ENCODE data around the gene MYOF.

Gene MYOF

DNA sequence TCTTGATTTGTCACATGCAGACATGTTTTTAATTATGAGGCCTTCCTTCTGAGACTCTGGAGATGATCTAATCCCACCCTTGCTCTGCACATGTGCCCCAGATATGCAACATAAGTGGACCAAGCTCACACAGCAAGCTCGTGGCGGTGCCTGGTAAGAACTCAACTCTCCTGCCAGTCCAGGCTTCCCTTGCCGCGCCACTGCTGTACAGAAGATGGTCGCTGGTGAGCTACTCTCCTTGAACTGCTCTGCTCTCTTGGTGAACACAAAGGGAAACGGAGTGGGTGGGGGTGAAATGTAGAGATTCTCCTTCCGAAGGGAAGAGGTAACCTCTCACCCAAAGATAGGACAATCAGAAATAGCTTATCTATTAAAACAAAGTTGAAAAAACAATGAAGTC is 25.7 kb downstream of the MYOF start:
- no peak overlapping the region for H3K4me3 ChIP-seq (ENCODE audit: low read length in 2 of 2)
- no peak overlapping the region for H3K9ac ChIP-seq (ENCODE audit: low read length in 2 of 2)
- H3K27ac ChIP-seq (ENCODE audit: low read length) = no peak overlapping the region
- peaks cover 45% of the 10 kb centered on the region for H3K4me1 ChIP-seq (ENCODE audit: control insufficient read depth, insufficient read depth, low read length)
- H3K27me3 ChIP-seq (ENCODE audit: control insufficient read depth in 1 of 2, insufficient read depth in 2 of 2, low read length in 2 of 2) = no peaks in the 10 kb centered on the region
- peaks cover 12 to 19% of the 10 kb centered on the region in 2 donors for H3K36me3 ChIP-seq (ENCODE audit: control insufficient read depth in 2 of 2, insufficient read depth in 2 of 2, low read length in 2 of 2)
- H3K9me3 ChIP-seq (ENCODE audit: control insufficient read depth in 2 of 2, low read length in 2 of 2) = no peaks in the 10 kb centered on the region

DNA sequence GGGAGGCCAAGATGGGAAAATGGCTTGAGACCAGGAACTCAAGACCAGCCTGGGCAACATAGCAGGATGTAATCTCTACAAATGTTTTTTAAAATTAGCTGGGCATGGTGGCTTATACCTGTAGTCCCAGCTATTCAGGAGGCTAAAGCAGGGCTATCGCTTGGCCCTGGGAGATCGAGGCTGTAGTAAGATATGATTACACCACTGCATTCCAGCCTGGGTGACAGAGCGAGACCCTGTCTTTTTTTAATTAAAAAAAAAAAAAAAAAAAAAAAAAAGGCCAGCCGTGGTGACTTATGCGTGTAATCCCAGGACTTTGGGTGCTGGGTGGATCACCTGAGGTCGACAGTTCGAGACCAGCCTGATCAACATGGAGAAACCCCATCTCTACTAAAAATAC is 27.4 kb downstream of the MYOF start:
- Histone ChIP-seq H3K36me3 (ENCODE audit: control insufficient read depth in 2 of 2, insufficient read depth in 2 of 2, low read length in 2 of 2) (peaks cover 19 to 26% of the 10 kb centered on the region in 2 donors), H3K27me3 (ENCODE audit: control insufficient read depth in 1 of 2, insufficient read depth in 2 of 2, low read length in 2 of 2) (no peaks in the 10 kb centered on the region), H3K4me1 (ENCODE audit: control insufficient read depth, insufficient read depth, low read length) (peaks cover 36% of the 10 kb centered on the region), H3K9me3 (ENCODE audit: control insufficient read depth in 2 of 2, low read length in 2 of 2) (no peaks in the 10 kb centered on the region), H3K4me3 (ENCODE audit: low read length in 2 of 2) (no peak overlapping the region), H3K27ac (ENCODE audit: low read length) (no peak overlapping the region), H3K9ac (ENCODE audit: low read length in 2 of 2) (no peak overlapping the region)

DNA sequence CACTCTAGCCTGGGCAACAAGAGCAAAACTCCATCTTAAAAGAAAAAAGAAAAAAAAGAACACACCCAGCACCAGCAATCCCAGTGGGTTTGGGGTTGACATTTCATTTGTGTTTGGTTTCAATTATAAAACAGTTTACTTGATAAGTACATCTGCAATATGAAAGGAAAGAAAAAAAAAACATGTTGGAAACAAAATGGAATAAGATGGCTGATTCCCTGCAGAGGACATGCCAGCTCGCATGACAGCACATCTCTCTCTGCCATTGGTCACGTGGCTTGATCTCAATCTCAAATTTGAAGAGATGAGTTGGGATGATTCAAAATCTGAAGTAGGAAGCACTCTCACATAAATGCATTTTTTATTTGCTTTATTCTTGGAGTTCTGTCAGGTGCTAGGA is 28.0 kb downstream of the MYOF start:
- Histone ChIP-seq H3K36me3 (ENCODE audit: control insufficient read depth in 2 of 2, insufficient read depth in 2 of 2, low read length in 2 of 2) (peaks cover 21 to 26% of the 10 kb centered on the region in 2 donors), H3K4me1 (ENCODE audit: control insufficient read depth, insufficient read depth, low read length) (peaks cover 30% of the 10 kb centered on the region), H3K27ac (ENCODE audit: low read length) (no peak overlapping the region), H3K4me3 (ENCODE audit: low read length in 2 of 2) (no peak overlapping the region), H3K27me3 (ENCODE audit: control insufficient read depth in 1 of 2, insufficient read depth in 2 of 2, low read length in 2 of 2) (no peaks in the 10 kb centered on the region), H3K9ac (ENCODE audit: low read length in 2 of 2) (no peak overlapping the region), H3K9me3 (ENCODE audit: control insufficient read depth in 2 of 2, low read length in 2 of 2) (no peaks in the 10 kb centered on the region)

DNA sequence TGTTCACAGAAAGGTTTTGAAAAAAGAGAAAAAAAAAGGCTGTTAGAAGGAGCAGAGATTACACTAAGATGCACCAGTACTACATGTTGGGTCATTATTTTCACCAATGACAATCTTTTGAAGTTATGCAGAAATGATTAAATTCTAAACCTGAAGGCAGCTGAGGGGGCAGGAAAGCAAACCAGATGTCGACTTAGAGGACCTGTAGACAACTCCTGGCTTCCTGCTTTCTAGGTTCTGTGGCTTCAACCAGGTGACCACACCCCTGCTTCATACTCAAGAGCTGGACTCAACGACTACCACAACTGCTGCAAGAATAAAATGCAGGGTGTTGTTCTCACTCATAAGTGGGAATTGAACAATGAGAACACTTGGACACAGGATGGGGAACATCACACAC is 30.0 kb downstream of the MYOF start:
- Histone ChIP-seq H3K27me3 (ENCODE audit: control insufficient read depth in 1 of 2, insufficient read depth in 2 of 2, low read length in 2 of 2) (no peaks in the 10 kb centered on the region), H3K36me3 (ENCODE audit: control insufficient read depth in 2 of 2, insufficient read depth in 2 of 2, low read length in 2 of 2) (peaks cover 28 to 29% of the 10 kb centered on the region in 2 donors), H3K27ac (ENCODE audit: low read length) (no peak overlapping the region), H3K9ac (ENCODE audit: low read length in 2 of 2) (no peak overlapping the region), H3K4me1 (ENCODE audit: control insufficient read depth, insufficient read depth, low read length) (peaks cover 12% of the 10 kb centered on the region), H3K9me3 (ENCODE audit: control insufficient read depth in 2 of 2, low read length in 2 of 2) (no peaks in the 10 kb centered on the region), H3K4me3 (ENCODE audit: low read length in 2 of 2) (no peak overlapping the region)

DNA sequence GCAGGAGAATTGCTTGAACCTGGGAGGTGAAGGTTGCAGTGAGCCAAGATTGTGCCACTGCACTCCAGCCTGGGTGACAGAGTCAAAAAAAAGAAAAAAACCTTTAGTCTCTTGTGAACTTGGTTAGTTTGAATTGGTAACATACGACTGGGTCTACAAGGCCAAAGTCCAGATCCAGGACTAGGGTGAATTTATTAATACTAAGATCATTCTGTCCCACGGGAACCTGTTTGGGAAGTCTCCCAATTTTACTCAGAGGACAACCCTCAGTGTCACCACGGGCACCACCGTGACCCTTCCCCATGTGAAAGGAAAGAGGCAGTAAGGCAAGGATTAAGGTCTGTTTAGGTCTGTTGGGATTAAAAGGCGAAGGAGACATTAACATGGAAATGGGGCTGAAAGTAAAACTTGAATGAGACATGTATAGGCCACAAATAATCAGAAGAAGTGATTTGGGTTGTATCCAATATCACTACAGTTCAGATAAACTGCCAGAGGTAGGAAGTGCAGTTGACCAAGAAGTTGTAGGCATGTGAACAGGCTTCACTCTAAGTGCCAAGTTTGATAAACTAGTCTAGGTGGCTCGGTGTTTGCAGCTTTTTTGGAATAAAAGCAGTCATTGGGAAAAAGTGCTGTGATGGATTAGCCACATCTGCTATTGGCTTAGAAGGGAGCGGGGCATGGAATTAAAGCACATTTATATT is 30.7 kb downstream of the MYOF start:
- no peak overlapping the region for H3K9ac ChIP-seq (ENCODE audit: low read length in 2 of 2)
- H3K4me1 ChIP-seq (ENCODE audit: control insufficient read depth, insufficient read depth, low read length) = peaks cover 10% of the 10 kb centered on the region
- peaks cover 27 to 28% of the 10 kb centered on the region in 2 donors for H3K36me3 ChIP-seq (ENCODE audit: control insufficient read depth in 2 of 2, insufficient read depth in 2 of 2, low read length in 2 of 2)
- no peaks in the 10 kb centered on the region for H3K27me3 ChIP-seq (ENCODE audit: control insufficient read depth in 1 of 2, insufficient read depth in 2 of 2, low read length in 2 of 2)
- no peaks in the 10 kb centered on the region for H3K9me3 ChIP-seq (ENCODE audit: control insufficient read depth in 2 of 2, low read length in 2 of 2)
- no peak overlapping the region for H3K4me3 ChIP-seq (ENCODE audit: low read length in 2 of 2)
- no peak overlapping the region for H3K27ac ChIP-seq (ENCODE audit: low read length)

DNA sequence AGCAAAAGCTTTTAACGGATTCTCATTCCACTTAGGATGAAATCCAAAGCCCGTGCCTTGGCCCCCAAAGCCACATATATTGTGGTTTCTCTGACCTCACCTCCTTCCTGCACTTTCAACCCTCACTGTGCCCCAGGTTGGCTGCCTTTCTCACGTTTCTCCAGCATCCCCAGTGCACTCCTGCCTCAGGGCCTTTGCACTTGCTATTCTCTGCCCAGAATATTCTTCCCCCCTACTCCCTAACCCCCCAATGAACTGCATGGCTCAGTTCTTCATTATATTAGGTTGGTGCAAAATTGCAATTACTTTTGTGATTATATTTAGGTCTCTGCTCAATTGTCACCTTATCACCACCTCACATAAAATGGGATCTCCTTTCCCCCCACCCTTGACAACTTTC is 34.2 kb downstream of the MYOF start:
- H3K27ac ChIP-seq (ENCODE audit: low read length) = no peak overlapping the region
- H3K9ac ChIP-seq (ENCODE audit: low read length in 2 of 2) = no peak overlapping the region
- no peak overlapping the region for H3K4me3 ChIP-seq (ENCODE audit: low read length in 2 of 2)
- H3K9me3 ChIP-seq (ENCODE audit: control insufficient read depth in 2 of 2, low read length in 2 of 2) = no peaks in the 10 kb centered on the region
- H3K27me3 ChIP-seq (ENCODE audit: control insufficient read depth in 1 of 2, insufficient read depth in 2 of 2, low read length in 2 of 2) = no peaks in the 10 kb centered on the region
- H3K4me1 ChIP-seq (ENCODE audit: control insufficient read depth, insufficient read depth, low read length) = peaks cover 40% of the 10 kb centered on the region
- peaks cover 17 to 22% of the 10 kb centered on the region in 2 donors for H3K36me3 ChIP-seq (ENCODE audit: control insufficient read depth in 2 of 2, insufficient read depth in 2 of 2, low read length in 2 of 2)

DNA sequence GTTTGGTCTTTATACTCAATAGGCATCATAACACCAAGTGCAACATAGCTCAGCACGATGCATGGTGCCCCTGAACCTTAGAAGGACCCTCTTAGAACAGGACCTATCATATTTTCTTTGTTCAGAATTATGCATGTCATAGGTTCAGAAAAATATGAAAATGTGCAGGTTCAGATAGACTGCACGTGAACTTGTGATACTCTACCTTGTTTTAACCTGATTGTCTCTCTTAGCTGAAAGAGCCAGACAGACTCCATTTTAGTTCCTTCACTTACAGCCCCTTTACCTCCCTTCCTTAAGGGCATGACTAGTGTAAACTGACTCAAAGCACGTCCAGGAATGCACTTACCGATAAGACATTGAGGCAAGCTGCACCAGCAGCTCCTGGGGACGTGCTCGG is 35.1 kb downstream of the MYOF start:
- Histone ChIP-seq H3K36me3 (ENCODE audit: control insufficient read depth in 2 of 2, insufficient read depth in 2 of 2, low read length in 2 of 2) (peaks cover 17 to 22% of the 10 kb centered on the region in 2 donors), H3K4me1 (ENCODE audit: control insufficient read depth, insufficient read depth, low read length) (peaks cover 47% of the 10 kb centered on the region), H3K9ac (ENCODE audit: low read length in 2 of 2) (no peak overlapping the region), H3K27ac (ENCODE audit: low read length) (no peak overlapping the region), H3K27me3 (ENCODE audit: control insufficient read depth in 1 of 2, insufficient read depth in 2 of 2, low read length in 2 of 2) (no peaks in the 10 kb centered on the region), H3K4me3 (ENCODE audit: low read length in 2 of 2) (no peak overlapping the region), H3K9me3 (ENCODE audit: control insufficient read depth in 2 of 2, low read length in 2 of 2) (no peaks in the 10 kb centered on the region)

DNA sequence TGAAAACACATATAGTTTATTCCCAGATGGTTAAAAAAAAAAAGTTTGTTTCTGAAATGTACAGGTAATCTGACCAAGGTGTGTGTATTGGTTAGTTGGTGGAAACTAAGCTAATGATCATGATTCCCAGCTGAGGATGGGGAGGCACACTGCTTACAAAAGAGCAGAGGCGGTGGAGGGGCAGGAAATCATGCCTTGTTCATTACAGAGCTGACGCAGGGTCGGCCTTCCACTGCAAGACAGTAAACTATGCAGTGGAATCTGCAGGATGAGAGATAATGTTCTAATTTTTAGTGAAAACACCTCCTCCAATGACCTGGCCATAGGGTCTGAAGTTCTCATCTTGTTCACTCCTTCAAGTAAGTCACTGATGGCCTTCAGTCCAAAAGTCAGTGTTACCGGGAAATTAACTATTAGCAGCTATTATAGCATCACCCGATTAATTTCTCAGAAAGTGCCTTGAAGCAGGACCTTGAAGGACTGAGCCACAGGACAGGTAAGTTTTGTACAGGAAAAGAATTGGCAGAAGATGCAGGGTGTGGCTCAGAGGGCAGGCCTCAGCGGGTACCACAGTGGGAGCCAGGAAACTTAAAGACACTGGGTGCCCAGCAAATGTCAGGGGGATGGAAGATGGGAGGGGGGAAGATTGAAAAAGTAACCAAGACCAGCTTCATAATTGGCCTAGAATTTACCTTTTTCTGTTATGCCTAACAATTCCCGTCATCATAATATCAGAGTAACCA is 36.0 kb downstream of the MYOF start:
- peaks cover 10 to 17% of the 10 kb centered on the region in 2 donors for H3K36me3 ChIP-seq (ENCODE audit: control insufficient read depth in 2 of 2, insufficient read depth in 2 of 2, low read length in 2 of 2)
- no peaks in the 10 kb centered on the region for H3K27me3 ChIP-seq (ENCODE audit: control insufficient read depth in 1 of 2, insufficient read depth in 2 of 2, low read length in 2 of 2)
- H3K4me3 ChIP-seq (ENCODE audit: low read length in 2 of 2) = peak overlapping the region; percentile 37 to 47
- peak overlapping the region; percentile 100 for H3K27ac ChIP-seq (ENCODE audit: low read length)
- peaks cover 43% of the 10 kb centered on the region for H3K4me1 ChIP-seq (ENCODE audit: control insufficient read depth, insufficient read depth, low read length)
- no peaks in the 10 kb centered on the region for H3K9me3 ChIP-seq (ENCODE audit: control insufficient read depth in 2 of 2, low read length in 2 of 2)
- peak overlapping the region; percentile 67 to 74 for H3K9ac ChIP-seq (ENCODE audit: low read length in 2 of 2)

DNA sequence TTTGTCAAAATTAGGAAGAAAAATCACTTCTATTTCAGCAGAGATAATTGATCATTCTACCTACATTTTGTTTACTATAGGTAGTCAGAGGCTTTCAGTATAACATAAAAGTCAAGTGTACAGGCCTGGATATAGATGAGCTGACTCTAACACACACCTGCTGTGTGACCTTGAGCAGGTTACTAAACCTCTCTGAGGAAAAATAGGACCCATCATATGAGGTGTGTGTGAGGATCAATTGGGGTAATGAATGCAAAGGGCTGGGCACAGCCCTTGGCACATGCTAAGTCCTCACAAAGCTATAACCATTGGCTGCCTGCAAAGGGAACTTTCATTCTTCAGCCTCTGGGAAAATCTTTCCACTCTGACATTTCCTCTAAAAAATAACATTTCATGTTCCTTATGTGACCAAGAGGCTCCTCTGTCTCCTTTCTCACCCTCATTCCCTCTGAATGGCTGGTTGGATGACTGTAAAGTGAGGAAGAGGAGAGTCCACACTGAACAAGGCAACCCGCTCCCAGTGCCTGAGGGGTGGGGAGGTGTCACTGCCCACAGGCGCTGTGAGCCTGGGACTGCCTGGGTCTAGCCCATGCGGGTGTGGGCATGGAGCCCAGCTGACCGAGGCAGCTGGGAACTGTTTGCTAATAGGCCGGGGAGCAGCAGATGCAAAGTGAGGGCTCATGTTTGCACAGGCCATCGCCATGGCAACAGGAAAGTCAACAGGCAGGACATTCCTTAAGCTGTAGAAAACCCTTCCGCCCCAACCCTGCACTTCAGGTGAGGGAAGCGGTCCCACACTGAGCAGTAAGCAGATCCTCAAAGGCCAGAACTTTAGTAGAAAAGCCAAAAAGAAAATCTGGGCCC is 36.8 kb downstream of the MYOF start:
- peaks cover 3 to 12% of the 10 kb centered on the region in 2 donors for H3K36me3 ChIP-seq (ENCODE audit: control insufficient read depth in 2 of 2, insufficient read depth in 2 of 2, low read length in 2 of 2)
- H3K27me3 ChIP-seq (ENCODE audit: control insufficient read depth in 1 of 2, insufficient read depth in 2 of 2, low read length in 2 of 2) = no peaks in the 10 kb centered on the region
- peak overlapping the region; percentile 100 for H3K27ac ChIP-seq (ENCODE audit: low read length)
- no peaks in the 10 kb centered on the region for H3K9me3 ChIP-seq (ENCODE audit: control insufficient read depth in 2 of 2, low read length in 2 of 2)
- H3K4me3 ChIP-seq (ENCODE audit: low read length in 2 of 2) = peak overlapping the region; percentile 37 to 47
- H3K9ac ChIP-seq (ENCODE audit: low read length in 2 of 2) = peak overlapping the region; percentile 67 to 74
- H3K4me1 ChIP-seq (ENCODE audit: control insufficient read depth, insufficient read depth, low read length) = peaks cover 50% of the 10 kb centered on the region

DNA sequence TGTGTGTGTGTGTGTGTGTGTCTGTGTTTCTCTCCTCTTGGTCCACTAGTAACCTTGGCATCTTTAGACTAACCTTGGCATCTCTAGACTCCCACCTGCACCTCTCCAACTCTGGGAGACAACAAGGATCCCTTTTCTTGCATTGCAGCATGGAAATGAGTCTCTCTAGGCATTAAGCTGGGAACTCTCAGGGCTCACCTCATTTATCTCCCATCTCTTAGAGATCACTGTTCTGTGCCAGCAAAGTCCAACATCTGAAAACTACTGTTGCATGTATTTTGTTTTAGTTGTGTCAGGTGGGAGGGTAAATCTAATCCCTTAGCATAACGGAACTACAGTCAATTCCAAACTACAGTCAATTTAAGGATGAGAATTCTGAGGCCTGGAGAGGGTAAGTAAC is 38.7 kb downstream of the MYOF start:
- Histone ChIP-seq H3K27me3 (ENCODE audit: control insufficient read depth in 1 of 2, insufficient read depth in 2 of 2, low read length in 2 of 2) (no peaks in the 10 kb centered on the region), H3K27ac (ENCODE audit: low read length) (peak overlapping the region; percentile 100), H3K9me3 (ENCODE audit: control insufficient read depth in 2 of 2, low read length in 2 of 2) (no peaks in the 10 kb centered on the region), H3K4me3 (ENCODE audit: low read length in 2 of 2) (no peak overlapping the region), H3K9ac (ENCODE audit: low read length in 2 of 2) (no peak overlapping the region), H3K4me1 (ENCODE audit: control insufficient read depth, insufficient read depth, low read length) (peaks cover 63% of the 10 kb centered on the region), H3K36me3 (ENCODE audit: control insufficient read depth in 2 of 2, insufficient read depth in 2 of 2, low read length in 2 of 2) (peaks cover 3 to 7% of the 10 kb centered on the region in 2 donors)

Measured in stomach smooth muscle (tissue), 2 donors.